ENCODE measurements around the gene TMEM214.

DNA sequence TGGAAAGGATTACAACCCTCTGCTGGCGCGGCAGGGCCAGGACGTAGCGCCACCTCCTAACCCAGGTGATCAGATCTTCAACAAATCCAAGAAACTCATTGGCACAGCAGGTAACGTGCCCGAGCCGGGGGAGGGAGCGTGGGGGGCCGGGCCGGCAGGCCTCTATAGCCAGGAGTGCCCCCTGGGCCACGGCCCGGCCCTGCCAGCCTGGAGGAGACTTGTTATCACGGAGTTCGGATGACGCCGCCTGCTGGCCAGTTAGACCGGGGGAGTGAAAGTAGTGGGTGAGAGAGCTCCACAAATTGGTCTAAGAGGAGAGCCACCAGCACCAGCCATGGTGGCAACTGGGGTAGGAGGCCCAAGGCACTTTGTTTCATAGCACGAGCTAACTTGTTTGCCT is 8.6 kb upstream of the TMEM214 start:
- TF ChIP-seq, protein P1, sequence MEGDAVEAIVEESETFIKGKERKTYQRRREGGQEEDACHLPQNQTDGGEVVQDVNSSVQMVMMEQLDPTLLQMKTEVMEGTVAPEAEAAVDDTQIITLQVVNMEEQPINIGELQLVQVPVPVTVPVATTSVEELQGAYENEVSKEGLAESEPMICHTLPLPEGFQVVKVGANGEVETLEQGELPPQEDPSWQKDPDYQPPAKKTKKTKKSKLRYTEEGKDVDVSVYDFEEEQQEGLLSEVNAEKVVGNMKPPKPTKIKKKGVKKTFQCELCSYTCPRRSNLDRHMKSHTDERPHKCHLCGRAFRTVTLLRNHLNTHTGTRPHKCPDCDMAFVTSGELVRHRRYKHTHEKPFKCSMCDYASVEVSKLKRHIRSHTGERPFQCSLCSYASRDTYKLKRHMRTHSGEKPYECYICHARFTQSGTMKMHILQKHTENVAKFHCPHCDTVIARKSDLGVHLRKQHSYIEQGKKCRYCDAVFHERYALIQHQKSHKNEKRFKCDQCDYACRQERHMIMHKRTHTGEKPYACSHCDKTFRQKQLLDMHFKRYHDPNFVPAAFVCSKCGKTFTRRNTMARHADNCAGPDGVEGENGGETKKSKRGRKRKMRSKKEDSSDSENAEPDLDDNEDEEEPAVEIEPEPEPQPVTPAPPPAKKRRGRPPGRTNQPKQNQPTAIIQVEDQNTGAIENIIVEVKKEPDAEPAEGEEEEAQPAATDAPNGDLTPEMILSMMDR (IDR thresholded peaks at IDR 0.05) = no peak
- TF ChIP-seq POLR2A (IDR thresholded peaks at IDR 0.05) = no peak
